ENCODE data around the gene ARHGEF28. TPM values are rescaled to one million over a fixed set of nuclear protein-coding genes. Genes with fewer than 3 reads are reported as not detected.

Gene ARHGEF28
- total and polyA plus RNA-seq, 2 of the 4 experiments (the other 2 are of a cell fraction), result 3.6 to 16.0 TPM

DNA sequence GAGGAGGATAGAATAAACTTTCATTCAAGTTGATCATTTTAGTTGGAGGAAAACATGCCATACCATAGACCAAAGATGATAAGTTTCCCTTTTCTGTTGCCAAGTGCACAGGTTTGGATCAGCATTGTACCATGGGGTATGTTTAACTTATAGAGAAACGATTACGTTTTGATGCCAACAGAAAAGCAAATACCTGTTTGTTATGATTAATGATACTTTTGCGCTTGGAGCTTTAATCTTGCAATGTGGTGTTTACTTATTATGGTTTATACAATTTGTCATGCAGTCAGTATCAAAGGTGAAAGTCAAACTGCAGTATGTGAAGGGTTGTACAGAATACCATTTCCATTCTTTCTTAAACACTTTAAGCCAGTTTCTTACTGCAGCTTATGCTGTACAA, 13.2 kb upstream of the ARHGEF28 start:
- Histone ChIP-seq H3K27ac (ENCODE audit: insufficient read depth, low read length) (no peak overlapping the region), H3K9me3 (ENCODE audit: control insufficient read depth, insufficient read depth, low read length) (no peaks in the 10 kb centered on the region), H3K4me2 (ENCODE audit: low read depth, low read length) (no peak overlapping the region), H3K4me3 (ENCODE audit: insufficient read depth, low read depth, low read length) (no peak overlapping the region), H3K14ac (replicated peaks; ENCODE audit: low read depth, low read length) (no peak overlapping the region), H2BK120ac (ENCODE audit: low read depth, low read length) (no peak overlapping the region), H4K8ac (ENCODE audit: low read depth in 2 of 2, low read length in 2 of 2) (no peak overlapping the region), H2BK15ac (ENCODE audit: low read depth, low read length) (no peak overlapping the region), H3K4ac (ENCODE audit: low read depth, low read length) (no peak overlapping the region), H3K9me1 (ENCODE audit: insufficient read depth, low read length) (0 out of 2 replicates have a peak, but pooled peaks cover 4% of the 10 kb centered on the region), H3K36me3 (ENCODE audit: control insufficient read depth, insufficient read depth, low read length) (no peaks in the 10 kb centered on the region), H3K18ac (ENCODE audit: low read depth, low read length) (no peak overlapping the region), H3K56ac (ENCODE audit: extremely low read depth, insufficient read depth, low read length) (no peak overlapping the region), H3K23ac (ENCODE audit: low read depth, low read length) (no peak overlapping the region), H2AFZ (replicated peaks; ENCODE audit: low read length, poor library complexity) (no peak overlapping the region), H2AK9ac (replicated peaks; ENCODE audit: low read depth, low read length, poor library complexity) (no peak overlapping the region), H4K5ac (ENCODE audit: low read depth, low read length) (no peak overlapping the region), H4K91ac (ENCODE audit: insufficient read depth, low read depth, low read length) (no peak overlapping the region), H3K9ac (ENCODE audit: low read depth, low read length) (no peak overlapping the region), H2BK20ac (ENCODE audit: low read depth, low read length) (no peak overlapping the region), H3K27me3 (ENCODE audit: control insufficient read depth, insufficient read depth, low read length) (no peaks in the 10 kb centered on the region), H3K79me1 (ENCODE audit: low read depth in 1 of 2, low read length in 2 of 2) (no peaks in the 10 kb centered on the region), H3K4me1 (ENCODE audit: control insufficient read depth, insufficient read depth, low read length) (no peaks in the 10 kb centered on the region), H2AK5ac (ENCODE audit: low read depth, low read length) (no peak overlapping the region), H4K20me1 (ENCODE audit: insufficient read depth, low read length) (no peaks in the 10 kb centered on the region), H2BK5ac (ENCODE audit: low read depth, low read length, poor library complexity, severe bottlenecking) (no peak overlapping the region)
- BruUV-seq (replicated peaks), result no TSS peak
- 18% methylated on average over 2 of the region's 3 CpGs; no CpG with 5 or more reads in 1 of the 2 experiments for WGBS, 2 experiments (ENCODE audit: extremely low coverage in 2 of 2, insufficient read length in 1 of 2)
- dilution Hi-C loops (cut with HindIII; ENCODE audit: low sequenced_read_pairs, unreplicated experiment) (no loop called here), intact Hi-C loops (cut with micrococcal nuclease) (no loop called here), in situ Hi-C loops (cut with MboI; ENCODE audit: low sequenced_read_pairs) (no loop called here)
- no peak for ATAC-seq (ENCODE audit: low read depth)
- DNase-seq, result no peak
- TF ChIP-seq BHLHE40 (IDR thresholded peaks at IDR 0.05; ENCODE audit: low read depth, low read length) (no peak), SMC3 (IDR thresholded peaks at IDR 0.05; ENCODE audit: low read depth, low read length) (no peak), CHD1 (IDR thresholded peaks at IDR 0.05; ENCODE audit: low read depth, low read length) (no peak), FOS (IDR thresholded peaks at IDR 0.05; ENCODE audit: low read depth, low read length) (no peak), RAD21 (IDR thresholded peaks at IDR 0.05; ENCODE audit: low read length) (no peak), MAFK (IDR thresholded peaks at IDR 0.05; ENCODE audit: low read depth, low read length) (no peak), RCOR1 (IDR thresholded peaks at IDR 0.05; ENCODE audit: insufficient replicate concordance, low read length) (no peak), POLR2A (IDR thresholded peaks at IDR 0.05; ENCODE audit: low read depth, low read length) (no peak), MAZ (IDR thresholded peaks at IDR 0.05; ENCODE audit: borderline replicate concordance, low read depth, low read length) (no peak)
- TF ChIP-seq, protein P1, sequence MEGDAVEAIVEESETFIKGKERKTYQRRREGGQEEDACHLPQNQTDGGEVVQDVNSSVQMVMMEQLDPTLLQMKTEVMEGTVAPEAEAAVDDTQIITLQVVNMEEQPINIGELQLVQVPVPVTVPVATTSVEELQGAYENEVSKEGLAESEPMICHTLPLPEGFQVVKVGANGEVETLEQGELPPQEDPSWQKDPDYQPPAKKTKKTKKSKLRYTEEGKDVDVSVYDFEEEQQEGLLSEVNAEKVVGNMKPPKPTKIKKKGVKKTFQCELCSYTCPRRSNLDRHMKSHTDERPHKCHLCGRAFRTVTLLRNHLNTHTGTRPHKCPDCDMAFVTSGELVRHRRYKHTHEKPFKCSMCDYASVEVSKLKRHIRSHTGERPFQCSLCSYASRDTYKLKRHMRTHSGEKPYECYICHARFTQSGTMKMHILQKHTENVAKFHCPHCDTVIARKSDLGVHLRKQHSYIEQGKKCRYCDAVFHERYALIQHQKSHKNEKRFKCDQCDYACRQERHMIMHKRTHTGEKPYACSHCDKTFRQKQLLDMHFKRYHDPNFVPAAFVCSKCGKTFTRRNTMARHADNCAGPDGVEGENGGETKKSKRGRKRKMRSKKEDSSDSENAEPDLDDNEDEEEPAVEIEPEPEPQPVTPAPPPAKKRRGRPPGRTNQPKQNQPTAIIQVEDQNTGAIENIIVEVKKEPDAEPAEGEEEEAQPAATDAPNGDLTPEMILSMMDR (conservative IDR thresholded peaks at IDR 0.05; ENCODE audit: low read depth, low read length), result no peak
- CTCF ChIA-PET, result no interaction called here
- POLR2A ChIA-PET (ENCODE audit: unreplicated experiment), result no interaction called here
